GM19324 (cell line): ENCODE data around the gene FBXL17.
"Not testable (repeated sequence)": the region's sequence is repeated elsewhere in the genome, so short reads cannot be mapped to it uniquely, and the experiment has no call there.

Experiments
- ATAC-seq: cut with Tn5 transposase; IDR thresholded peaks from one replicate; pipeline ENCODE4 v1.9.1; 2021; ENCODE audit warnings: mild to moderate bottlenecking, moderate library complexity; ENCODE audit not compliant: unreplicated experiment, low FRiP score

The FBXL17 gene

GRCh38 chr5:108171759-108172158, 210.1 kb downstream of the FBXL17 start:
- no peak for ATAC-seq

GRCh38 chr5:108168915-108169314, 213.0 kb downstream of the FBXL17 start:
- no peak for ATAC-seq

GRCh38 chr5:108167174-108167573, 214.7 kb downstream of the FBXL17 start:
- ATAC-seq, result no peak

- no peak for ATAC-seq
Measured at GRCh38 chr5:108164574-108164973, 217.3 kb downstream of the FBXL17 start.

GRCh38 chr5:108152854-108153253, 229.0 kb downstream of the FBXL17 start:
- ATAC-seq, result not testable (repeated sequence)

GRCh38 chr5:108149369-108149768, 232.5 kb downstream of the FBXL17 start:
- ATAC-seq, result no peak

DNA sequence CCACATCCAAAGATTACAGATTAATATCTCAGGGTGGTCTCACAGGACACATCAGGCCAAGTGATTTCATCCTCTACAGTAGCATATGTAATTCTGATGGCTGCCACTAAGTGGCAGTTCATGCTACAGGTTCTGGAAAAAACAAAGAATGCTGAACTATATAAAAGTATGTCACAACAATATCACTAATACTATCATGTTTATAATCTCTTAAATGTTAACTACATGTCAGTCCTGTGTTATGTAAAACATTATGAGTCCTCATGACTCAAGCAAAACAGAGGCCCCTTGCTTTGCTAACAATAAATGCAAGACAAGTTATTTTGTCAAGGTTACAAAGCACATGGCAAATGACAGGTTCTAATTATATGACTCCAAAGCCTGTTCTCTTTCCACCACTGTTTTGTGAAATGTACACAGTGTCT, 233.2 kb downstream of the FBXL17 start:
- ATAC-seq, result no peak

- ATAC-seq, result no peak
Measured at GRCh38 chr5:108146222-108146621, 235.7 kb downstream of the FBXL17 start.

DNA sequence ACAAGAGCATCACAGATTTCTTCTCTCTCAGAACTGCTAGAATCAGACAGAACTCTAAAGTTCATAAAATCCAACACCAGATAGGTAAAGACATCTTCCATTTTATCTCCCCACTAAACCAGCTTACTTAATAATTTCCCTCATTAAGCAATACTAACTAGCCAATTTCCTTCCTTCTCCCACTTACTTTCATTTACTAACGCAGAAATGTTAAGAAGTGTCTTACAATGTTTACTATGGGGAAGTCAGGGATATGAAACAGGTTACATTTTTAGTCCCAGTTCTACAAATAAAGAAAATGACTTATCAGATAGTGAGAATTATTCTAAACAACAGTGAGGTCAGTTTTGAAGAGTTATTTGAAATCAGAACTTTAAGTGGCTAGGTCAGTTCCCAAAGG, 236.5 kb downstream of the FBXL17 start:
- ATAC-seq, result no peak

GRCh38 chr5:108144332-108144731, 237.6 kb downstream of the FBXL17 start:
- no peak for ATAC-seq

GRCh38 chr5:108143581-108143980, 238.3 kb downstream of the FBXL17 start:
- no peak for ATAC-seq

- no peak for ATAC-seq
Measured at GRCh38 chr5:108141676-108142075, 240.2 kb downstream of the FBXL17 start.

DNA sequence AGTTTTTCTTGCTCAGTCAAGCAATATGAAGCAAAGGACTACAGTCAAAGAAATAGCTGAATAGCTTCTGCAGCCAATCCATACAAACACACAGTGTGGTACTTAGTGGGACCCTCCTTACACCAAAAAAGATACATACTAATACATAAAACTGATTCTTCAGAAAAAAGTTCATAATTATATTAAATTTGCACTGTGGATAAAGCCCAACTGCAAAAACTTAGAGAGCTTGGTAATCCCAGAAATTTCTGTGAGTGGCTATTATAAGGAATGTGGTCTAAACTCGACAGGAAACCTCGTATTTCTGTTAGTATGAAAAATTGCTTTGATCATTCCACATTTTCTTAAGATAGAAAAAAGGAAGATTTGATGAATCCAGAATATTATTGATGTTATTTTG, 245.4 kb downstream of the FBXL17 start:
- no peak for ATAC-seq

DNA sequence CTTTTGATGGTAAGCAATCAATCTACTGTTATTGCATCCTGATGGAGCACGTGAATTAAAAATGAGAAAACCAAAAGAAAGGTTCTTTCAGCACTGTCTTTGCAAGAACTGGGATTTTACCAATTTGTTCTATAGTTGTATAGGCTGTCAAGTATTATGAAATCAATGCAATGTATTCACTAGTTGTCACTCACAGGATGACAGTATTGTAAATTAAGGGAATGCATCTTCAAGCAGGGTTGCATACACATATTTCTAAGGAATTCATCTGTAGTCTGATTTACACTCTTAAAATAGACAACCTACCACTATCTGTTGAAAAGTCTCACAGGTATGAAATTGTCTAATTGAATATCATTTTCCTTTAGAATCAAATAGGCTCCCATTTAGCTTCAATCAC, 252.8 kb downstream of the FBXL17 start:
- no peak for ATAC-seq

- no peak for ATAC-seq
Measured at GRCh38 chr5:108125771-108126511, 256.0 kb downstream of the FBXL17 start.

- no peak for ATAC-seq
Measured at GRCh38 chr5:108124596-108124995, 257.3 kb downstream of the FBXL17 start.

- no peak for ATAC-seq
Measured at GRCh38 chr5:108122702-108123101, 259.2 kb downstream of the FBXL17 start.

DNA sequence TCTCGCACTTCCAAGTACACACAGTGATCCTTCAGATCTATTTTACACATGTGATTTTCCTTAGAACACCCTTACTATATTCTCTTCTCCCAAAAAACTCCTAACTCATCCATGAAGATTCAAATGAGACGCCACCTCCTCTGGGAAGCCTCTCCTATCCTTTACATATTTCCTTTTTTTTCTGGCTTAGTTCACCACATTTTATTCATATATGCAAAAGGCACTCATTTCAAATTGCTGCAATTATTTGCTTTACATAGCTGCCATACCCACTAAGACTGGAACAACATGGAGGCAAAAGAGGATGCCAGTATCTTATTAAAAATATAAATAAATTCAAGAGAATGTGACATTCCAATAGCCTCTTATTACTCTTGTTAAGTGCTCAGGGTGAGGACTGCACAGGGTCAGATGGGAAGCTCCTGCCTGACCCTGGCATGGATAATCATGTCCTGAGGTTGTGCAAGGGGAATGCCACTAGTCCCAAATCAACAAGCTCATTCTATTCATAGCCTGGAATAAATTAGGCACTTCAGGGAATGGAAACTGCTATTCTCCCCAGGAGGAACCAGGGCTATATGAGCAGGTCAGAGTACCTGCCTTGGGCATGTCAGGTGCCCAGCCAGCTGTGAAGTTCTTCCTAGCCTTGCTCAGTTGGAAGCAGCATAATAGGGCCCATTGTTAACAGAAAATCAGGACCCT, 262.9 kb downstream of the FBXL17 start:
- ATAC-seq, result no peak

DNA sequence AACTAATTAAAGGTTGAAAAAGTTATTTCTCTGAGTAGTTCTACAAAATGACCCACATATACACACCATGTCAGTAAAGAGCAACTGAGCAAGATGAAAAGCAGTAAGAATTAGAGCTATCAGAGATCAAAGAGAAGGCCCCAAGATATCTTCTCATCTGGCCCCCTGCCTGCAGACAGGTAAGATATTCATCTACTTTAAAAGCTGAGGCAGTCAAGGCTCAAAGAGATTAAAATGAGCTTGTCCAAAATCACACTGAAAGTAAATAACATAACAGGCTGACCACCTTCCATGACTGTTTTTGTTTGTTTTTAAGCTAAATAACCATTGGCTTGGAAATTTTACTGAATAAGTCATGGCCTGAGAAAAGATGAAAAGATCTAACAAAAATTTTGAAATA, 266.2 kb downstream of the FBXL17 start:
- no peak for ATAC-seq

DNA sequence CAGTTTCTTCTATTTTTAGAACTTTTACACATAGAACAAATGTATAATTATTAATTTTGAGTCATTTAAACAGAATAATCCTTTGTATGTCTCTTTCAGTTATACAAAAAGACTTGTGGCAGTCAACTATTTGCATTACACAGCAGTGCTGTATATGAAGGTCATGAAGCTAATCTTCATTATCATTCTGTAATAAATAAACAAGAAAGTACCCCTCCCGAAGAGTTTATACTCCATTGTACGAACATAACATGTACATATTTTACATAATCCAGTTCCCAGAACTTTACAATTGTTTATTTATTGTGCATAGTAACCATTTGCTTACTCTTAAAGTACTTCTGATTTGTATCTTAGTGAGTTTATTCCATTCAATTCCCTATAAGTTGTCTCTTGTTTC, 267.9 kb downstream of the FBXL17 start:
- no peak for ATAC-seq

DNA sequence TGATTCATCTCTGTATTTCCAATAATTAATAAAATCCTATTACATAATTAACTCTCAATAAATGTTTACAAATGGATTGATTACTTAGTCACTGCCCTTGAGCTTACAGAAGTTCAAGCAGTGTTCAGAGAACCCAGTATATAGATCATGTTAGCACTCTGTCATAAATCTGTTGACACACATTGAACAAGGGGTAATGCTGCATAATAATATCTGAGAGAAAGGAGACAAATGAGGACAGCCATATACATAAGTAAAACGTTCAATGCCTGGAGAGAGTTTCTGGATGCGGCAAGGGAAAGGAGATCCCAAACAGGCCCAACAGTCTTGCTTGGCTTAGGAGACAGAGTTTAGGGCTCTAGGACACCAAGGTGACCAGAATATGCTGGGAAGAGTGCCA, 270.2 kb downstream of the FBXL17 start:
- no peak for ATAC-seq

- ATAC-seq, result no peak
Measured at GRCh38 chr5:108109059-108109458, 272.8 kb downstream of the FBXL17 start.
